Left renal pelvis (tissue), 4 donors: ENCODE measurements around the gene ZNF205. TPM values are rescaled to one million over a fixed set of nuclear protein-coding genes. Genes with fewer than 3 reads are reported as not detected.

ENCODE experiments used
- DNase-seq, 4 donors: peaks; one replicate each; pipeline ENCODE4 v3.0.0-alpha.2; 2013; ENCODE audit warnings: low read depth in 4 of 4, low spot score in 3 of 4
- polyA plus RNA-seq, 4 donors: library from polyadenylated mRNA; unstranded; fragments of 120-200 nt; gene quantifications; one replicate each; pipeline ENCODE4 v1.2.1, GENCODE V29; 2013; ENCODE audit not compliant: insufficient read length in 4 of 4

ZNF205 gene
- polyA plus RNA-seq, 4 donors: 13.1 to 20.6 (median 15.4) TPM

DNA sequence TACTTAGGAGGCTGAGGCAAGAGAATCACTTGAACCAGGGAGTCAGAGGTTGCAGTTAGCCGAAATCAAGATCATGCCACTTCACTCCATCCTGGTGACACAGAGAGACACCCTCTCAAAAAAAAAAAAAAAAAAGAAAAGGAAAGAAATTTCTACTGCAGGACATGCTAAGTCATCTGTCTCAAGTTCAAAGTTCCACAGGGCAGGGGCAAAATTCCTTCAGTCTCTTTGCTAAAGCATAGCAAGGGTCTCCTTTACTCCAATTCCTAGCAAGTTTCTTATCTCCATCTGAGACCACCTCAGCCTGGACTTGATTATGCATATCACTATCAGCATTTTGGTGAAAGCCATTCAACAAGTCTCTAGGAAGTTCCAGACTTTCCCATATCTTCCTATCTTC lies 27.9 kb upstream of the ZNF205 start:
- DNase-seq: no peak

DNA sequence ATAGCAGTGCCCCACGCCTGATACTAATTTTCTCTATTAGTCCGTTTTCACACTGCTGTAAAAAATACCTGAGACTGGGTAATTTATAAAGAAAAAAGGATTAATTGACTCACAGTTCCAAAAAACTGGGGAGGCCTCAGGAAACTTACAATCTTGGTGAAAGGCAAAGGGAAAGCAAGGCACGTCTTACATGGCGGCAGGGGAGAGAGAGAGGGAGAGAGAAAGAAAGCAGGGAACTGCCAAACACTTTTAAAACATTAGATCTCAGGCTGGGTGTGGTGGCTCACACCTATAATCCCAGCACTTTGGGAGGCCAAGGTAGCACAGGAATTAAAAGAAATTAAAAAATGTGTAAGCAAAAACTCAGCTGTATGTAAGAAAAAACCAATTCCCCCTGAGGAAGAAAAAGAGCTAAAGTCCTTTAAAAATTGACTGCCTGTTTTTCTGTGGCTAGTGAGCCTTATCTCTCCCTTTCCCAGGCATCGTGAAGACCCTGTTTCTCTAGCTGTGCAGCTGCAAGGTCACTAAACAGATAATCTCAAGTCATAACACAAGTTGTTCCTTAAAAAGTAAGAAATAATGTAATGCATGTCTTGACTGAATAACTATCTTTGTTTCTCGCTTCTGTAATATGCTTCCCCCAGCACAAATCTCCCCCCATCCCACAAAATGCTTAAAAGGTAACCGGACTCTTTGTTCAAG lies 27.3 kb upstream of the ZNF205 start:
- DNase-seq: no peak

DNA sequence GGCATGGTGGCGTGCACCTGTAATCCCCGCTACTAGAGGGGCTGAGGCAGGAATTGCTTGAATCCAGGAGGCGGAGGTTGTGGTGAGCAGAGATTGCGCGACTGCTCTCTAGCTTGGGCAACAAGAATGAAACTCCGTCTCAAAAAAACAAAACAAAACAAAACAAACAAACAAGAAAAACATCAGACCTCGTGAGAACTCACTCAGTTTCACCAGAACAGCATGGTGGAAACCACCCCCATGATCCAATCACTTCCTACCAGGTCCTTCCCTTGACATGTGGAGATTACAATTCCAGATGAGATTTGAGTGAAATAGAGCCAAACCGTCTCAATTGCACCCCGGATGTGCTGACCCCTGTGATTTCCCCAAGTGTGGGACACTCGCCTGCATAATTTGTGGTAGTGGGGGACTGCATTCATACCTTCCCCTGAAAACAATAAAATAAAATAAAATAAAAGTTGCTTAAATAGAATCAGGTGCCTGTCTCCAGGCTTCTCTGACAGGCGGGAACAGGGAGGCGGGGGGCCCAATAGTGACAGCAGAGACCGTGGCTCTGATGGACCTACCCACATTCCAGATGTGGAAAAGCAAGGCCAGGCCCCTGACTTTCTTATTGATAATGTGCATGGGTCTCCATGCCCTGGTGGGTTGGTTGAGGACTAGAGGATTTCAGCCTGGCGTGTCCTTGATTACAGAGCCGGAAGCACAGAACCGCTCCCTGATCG lies 26.4 kb upstream of the ZNF205 start:
- DNase-seq: no peak

DNA sequence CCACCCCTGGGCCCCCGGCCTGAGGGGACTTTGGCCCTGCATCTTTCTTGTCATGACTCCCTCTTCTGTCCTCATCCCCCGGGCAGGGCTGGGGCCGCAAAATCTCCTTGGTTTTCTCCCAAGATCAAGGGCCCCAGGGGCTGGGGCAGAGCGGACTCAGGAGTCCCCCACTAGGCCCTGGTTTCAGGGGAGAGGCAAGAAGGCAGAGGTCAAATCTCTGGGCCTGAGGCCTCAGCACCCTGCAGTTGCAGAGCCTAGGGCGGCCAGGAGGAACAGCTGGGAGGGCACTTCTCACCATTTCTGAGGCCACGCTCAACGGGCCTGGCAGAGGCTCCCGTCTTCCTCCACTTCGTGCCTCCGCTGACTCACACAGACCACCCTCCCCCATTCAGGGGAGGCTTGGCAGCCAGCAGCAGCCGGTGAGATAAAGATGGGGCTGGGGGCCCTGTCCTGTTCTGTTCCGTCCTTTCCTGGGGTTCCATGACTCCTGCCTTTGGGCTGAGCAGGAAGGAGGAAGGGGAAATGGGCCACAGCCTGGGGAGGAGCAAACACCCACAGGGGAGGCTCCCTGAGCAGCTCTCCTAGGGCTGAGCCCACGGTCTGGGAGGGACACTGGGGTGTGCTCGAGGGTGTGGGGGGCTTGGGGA lies 25.7 kb upstream of the ZNF205 start:
- DNase-seq: no peak

DNA sequence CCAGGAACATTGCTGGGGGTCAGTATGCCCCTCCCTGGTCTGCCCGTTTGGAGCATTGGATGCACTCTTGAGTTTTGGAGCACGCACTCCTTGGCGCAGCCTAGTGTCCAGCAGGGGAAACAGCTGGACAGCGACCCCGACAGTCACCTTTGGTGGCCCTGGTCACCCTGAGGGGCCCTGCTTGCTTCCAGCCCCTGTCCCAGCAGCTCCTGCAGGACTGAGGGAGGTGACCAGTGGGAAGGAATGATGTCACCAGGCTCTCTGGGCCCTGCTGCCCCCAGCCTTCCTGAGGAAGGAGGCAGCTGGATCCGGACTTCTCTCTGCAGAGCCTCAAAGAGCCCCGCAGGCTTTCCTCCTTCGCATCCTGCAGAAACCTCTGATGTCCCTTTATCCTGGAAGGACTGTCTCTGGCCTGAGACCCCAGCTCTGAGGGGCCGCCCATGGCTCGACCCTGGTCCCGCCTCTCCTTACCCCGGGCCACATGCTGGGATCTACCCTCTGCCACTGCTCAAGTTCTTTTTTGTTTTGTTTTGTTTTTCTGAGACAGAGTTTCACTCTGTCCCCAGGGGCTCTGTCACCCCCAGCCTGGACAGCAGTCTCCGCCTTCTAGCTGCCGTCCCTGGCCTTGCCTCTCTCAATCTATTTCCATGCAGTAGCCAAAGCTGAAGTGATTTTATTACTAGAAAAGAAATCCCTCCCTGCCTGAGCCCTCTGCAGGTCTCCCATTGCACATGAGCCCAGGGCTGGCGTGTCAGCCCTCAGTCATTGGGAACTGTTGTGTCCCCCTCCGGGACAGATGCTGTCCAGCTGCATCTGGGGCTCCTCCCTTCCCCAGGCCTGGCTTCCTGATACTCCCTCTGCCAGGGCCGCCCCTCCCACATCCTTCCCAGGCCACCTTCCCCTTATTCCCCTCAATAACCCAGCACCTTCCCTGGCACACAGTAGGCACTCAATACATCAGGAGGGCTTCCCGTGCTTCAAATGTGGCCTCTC lies 24.8 kb upstream of the ZNF205 start:
- no peak for DNase-seq

DNA sequence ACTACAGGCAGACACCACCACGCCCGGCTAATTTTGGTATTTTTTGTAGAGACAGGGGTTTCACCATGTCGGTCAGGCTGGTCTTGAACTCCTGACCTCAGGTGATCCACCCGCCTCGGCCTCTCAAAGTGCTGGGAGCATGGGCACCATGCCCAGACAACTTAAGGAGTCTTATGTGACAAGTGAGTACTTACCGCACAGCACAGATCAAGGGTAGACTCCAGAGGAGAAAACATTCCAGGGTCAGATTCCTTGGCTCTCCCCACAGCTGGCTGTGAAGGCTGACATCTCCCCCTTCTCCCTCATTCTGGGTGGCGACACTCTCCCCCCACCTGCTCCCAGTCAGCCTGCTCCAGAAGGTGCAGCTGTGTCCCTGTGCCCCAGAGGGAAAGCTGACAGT lies 23.9 kb upstream of the ZNF205 start:
- no peak for DNase-seq

DNA sequence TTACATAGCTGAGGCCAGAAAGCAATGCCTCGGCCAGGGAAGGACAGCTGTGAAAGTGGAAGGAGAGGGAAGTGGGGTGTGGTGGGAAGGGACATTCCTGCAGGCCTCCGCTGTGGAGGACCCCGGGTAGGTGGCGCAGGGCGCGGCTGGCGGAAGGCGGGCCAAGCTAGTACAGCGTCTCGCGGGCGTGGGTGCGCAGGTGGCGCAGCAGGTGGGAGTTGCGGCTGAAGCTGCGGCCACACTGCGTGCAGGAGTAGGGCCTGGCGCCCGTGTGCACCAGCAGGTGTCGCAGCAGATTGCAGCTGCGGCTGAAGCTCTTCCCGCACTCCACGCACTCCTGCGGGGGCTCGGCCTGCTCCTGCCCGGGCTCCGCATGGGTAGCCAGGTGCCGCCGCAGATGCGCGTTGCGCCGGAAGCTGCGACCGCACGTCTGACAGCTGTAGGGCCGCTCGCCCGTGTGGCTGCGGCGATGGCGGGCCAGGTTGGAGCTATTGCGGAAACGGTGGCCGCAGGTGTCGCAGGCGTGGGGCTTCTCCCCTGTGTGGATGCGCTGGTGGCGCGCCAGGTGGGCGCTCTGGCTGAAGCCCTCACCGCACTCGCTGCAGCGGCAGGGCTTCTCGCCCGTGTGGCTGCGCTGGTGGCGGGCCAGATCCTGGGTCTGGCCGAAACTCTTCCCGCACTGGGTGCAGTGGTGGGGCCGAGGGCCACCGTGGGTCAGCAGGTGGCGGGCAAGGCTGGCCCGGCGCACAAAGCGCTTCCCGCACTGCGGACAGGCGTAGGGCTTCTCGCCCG lies 23.3 kb upstream of the ZNF205 start:
- no peak for DNase-seq

DNA sequence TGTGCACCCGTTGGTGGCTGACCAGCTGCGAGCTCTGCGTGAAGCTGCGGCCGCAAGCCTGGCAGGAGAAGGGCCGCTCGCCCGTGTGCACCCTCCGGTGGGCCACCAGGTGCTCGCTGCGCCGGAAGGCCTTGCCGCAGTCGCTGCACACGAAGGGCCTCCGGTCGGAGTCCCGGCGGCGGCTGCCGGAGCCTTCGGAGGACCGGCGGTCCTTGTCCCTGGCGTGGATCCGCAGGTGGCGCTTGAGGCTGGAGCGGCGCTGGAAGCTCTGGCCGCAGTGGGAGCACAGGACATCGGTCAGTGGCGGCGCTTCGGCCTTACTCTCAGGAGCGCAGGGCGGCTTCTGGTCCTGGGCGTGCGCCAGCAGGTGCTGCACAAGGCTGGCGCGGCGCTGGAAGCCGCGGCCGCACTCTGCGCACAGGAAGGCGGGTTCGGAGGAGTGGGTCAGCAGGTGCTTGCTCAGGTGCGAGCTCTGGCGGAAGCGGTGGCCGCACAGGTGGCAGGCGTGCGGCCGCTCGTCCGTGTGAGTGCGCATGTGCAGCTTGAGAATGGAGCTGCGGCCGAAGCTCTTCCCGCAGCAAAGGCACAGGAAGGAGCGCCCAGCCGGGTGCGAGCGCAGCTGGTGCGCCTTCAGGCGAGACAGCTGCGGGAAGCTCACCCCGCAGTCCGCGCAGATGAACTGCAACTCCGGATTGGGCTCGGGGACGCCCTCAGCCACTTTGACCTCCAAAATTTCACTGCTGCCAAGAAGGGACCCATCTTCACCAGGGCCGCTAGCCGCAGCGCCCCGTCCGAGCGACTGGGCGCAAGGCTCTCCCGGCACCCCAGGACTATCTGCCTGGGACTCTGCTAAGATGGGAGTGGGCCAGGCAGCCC lies 22.4 kb upstream of the ZNF205 start:
- no peak for DNase-seq

DNA sequence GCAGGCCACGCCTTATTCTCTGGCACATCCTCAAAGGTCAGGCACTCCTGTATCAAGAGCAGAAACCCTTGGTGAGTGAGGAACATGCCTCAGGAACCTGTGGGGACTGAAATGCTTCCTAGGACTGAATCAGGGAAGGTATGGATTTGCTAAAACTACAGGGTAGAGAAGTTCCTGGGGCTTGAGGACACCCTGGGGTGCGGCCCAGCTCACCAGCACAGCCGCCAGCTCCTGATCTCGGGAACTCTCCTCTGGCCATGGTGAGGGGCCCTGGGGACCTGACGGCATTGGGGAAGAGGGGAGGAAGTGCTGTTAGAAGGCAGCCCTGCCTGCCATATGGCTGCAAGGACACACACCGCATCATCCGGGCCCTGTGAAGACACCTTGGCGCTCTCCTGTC lies 20.8 kb upstream of the ZNF205 start:
- DNase-seq: no peak

DNA sequence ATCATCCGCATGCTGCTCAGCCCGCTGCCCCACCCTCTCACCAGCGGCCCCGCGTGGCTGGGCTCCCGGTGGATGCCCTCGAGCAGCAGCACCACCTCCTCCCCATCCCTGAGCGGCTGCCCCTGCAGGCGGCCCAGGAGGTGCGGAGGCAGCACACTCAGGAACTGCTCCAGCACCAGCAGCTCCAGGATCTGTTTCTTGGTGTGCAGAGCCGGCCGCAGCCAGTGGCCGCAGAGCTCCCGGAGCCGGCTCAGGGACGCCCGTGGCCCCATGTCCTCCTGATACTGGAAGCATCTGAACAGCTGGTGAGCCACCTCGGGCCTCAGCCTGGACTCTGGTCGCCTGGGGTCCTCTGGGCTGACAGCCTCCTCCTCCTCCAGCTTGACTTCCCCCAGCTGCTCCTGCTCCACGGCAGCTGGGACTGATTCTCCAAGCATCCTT lies 19.9 kb upstream of the ZNF205 start:
- no peak for DNase-seq

DNA sequence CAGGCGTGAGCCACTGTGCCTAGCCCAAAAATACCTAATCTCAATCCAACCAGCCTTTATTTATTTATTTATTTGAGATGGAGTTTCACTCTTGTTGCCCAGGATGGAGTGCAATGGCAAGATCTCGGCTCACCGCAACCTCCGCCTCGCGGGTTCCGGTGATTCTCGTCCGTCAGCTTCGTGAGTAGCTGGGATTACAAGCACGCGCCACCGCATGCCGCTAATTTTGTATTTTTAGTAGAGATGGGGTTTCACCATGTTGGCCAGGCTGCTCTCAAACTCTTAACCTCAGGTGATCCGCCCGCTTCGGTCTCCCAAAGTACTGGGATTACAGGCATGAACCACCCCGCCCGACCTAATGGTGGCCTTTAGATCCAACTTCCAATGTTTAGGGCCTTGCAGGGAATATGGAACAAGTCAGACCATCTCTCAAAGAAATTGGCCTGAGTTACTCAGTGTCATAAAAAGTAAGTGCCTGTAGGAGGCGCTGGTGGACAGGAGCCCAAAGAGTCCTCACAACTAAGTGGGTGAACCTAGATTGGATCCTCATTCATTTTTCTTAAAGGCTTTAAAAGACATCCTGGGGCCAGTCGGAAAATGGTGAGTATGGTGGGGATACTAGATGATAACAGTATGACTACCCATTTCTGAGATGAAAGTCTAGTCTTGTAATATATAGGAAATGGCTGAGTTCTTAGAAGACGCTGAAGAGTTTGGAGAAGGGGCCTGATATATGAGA lies 17.9 kb upstream of the ZNF205 start:
- DNase-seq: no peak

DNA sequence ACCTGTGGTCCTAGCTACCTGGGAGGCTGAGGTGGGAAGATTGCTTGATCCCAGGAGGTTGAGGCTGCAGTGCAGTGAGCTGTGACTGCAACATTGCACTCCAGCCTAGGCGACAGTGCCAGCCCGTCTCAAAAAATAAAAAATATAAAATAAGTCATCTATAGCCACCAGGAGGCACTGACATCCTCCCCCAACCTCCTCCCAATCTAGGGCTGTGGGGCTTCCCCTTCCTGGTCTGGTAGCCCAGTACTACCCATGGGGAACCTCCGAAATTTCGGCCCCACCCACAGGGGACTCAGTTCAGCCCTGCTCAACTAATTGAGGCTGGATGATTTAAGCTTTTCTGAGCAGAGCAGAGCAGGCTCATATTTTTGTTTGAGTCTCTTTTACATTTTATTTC lies 16.5 kb upstream of the ZNF205 start:
- no peak for DNase-seq

DNA sequence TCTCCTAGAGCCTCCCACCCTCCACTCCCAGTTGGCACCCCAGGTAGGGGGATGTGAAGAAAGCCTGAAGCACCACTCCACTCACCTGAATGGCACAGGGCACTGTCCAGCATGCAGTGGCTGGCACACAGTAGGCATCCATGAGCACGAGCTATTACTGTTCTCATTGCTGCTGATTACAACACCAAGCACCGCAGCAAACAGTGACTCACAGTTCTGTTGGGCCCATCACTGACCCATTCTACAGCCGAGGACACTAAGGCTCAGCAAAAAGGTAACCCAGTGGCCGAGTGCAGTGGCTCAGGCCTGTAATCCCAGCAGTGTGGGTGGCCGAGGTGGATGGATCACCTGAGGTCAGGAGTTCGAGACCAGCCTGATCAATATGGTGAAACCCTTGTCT lies 16.0 kb upstream of the ZNF205 start:
- DNase-seq: no peak

DNA sequence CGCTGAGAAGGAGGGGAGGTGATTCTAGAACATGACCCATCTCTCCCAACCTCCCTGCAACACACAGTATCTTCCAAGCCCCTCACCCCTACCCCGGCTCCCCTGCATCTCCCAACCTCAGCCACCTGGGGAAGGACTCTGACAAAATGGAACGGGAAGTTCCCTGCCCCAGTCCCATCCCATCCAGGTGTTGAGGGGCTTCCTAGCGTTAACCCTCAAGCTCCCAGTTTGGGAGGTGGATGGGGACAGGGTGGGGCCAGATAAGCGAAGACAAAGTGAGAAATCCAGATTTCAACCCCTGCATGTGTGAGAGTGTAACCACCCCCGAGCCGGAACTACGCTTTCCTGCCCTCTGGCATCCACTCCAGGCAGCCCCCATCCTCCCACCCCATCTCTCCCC lies 15.1 kb upstream of the ZNF205 start:
- no peak for DNase-seq

DNA sequence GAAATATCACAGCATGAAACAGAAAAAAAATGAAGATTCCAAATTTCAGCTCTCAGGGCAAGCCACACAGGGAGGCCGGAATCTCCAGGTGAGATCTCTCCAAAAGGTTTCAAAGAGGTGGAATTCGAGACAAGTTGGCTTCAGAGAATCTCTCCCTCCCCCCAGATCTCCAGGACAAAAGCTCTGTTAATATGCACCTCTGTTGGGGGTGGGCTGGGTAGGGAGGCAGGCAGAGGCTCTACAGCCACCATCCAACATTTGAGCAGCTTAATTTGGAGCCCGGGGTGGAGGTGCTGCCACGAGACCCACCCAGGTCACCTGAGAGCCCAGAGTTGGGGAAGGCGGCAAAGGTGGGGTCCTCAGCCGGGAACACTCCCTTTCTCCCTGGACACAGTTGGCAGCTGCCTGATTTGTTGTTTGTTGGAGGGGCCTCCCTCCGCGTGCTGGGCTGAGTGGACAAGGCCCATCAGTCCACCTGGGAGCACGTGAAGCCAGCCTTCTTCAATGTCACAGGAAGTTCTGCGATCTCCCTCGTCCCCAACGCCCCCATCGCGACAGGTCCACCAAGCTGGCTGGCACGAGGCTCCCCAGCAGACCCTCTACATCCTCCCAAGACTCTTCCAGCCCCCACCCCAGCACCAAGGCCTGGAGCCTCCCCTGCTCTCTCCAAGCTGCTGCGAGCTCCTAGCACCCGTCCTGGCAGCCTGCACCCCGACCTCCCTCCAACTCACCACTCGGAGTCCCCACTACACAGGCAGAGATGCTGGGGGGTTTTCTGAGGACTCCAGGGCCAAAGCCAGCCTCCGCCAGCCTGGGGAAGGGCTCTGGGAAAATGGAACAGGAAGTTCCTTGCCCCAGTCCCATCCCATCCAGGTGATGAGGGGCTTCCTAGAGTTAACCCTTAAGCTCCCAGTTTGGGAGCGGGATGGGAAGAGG lies 13.7 kb upstream of the ZNF205 start, which contains the start of gene ZSCAN10:
Gene ZSCAN10, minus strand, starts transcription at position 836 of the 936 bp plus-strand sequence. CDS start 6,357 bp downstream, outside the sequence.
- no peak for DNase-seq

DNA sequence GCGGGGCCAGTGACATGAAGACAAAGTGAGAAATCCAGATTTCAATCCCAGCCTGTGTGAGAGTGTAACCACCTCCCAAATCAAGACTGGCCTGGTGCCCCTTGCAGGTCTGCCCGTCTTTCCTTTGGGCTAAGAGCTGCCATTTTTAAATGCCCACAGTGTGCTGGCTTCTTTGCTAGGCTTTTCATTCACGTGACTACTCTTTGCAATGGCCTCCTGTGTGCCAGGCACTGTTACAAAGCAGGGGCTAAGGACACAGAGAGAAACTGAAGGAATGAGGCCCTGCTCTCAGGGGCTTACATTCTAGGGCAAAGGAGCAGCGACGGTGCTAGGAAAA lies 13.0 kb upstream of the ZNF205 start:
- no peak for DNase-seq
